Trophoblast cell (in vitro differentiated cells and primary cell): Measurements from ENCODE around the gene TRPM5.
A peak's percentile ranks its signal among the peaks of the same experiment; 100 is the strongest.

Source experiments
- DNase-seq, 2 donors: peaks; one replicate each; pipeline ENCODE4 v3.0.0-alpha.2; 2016
- H2AFZ ChIP-seq: 2 replicates; pipeline ENCODE4 v1.6.1; 2013; ENCODE audit warnings: low read length, moderate library complexity, mild to moderate bottlenecking; ENCODE audit not compliant: insufficient read depth, poor library complexity
- H2AK5ac ChIP-seq: 2 replicates; pipeline ENCODE4 v1.6.1; 2013; ENCODE audit warnings: mild to moderate bottlenecking, low read length
- H2BK120ac ChIP-seq: 2 replicates; pipeline ENCODE4 v1.6.1; 2013; ENCODE audit warnings: low read length, mild to moderate bottlenecking, moderate library complexity; ENCODE audit not compliant: insufficient read depth, poor library complexity
- H2BK12ac ChIP-seq: 2 replicates; pipeline ENCODE4 v1.6.1; 2013; ENCODE audit warnings: mild to moderate bottlenecking, low read length, moderate library complexity
- H2BK5ac ChIP-seq: 2 replicates; pipeline ENCODE4 v1.6.1; 2013; ENCODE audit warnings: low read length, low read depth, moderate library complexity, mild to moderate bottlenecking; ENCODE audit not compliant: poor library complexity
- H3K14ac ChIP-seq: 2 replicates; pipeline ENCODE4 v1.6.1; 2013; ENCODE audit warnings: mild to moderate bottlenecking, low read length
- H3K18ac ChIP-seq: 2 replicates; pipeline ENCODE4 v1.6.1; 2013; ENCODE audit warnings: mild to moderate bottlenecking, low read length
- H3K23ac ChIP-seq: 2 replicates; pipeline ENCODE4 v1.6.1; 2013; ENCODE audit warnings: low read length
- H3K27ac ChIP-seq: 2 replicates; pipeline ENCODE4 v1.5.1; 2013; ENCODE audit warnings: low read depth, mild to moderate bottlenecking, inconsistent platforms, low read length, moderate library complexity
- H3K27me3 ChIP-seq: 2 replicates; pipeline ENCODE4 v1.6.1; 2013; ENCODE audit warnings: inconsistent platforms, mild to moderate bottlenecking, low read length, moderate library complexity; ENCODE audit not compliant: insufficient read depth
- H3K36me3 ChIP-seq, 2 experiments: 1 replicate in 1 of 2; 2 replicates in 1 of 2; pipeline ENCODE4 v1.6.1; 2013; ENCODE audit warnings: low read length in 2 of 2, mild to moderate bottlenecking in 2 of 2, moderate library complexity in 1 of 2; ENCODE audit not compliant: insufficient read depth in 2 of 2, control insufficient read depth in 1 of 2
- H3K4ac ChIP-seq: 2 replicates; pipeline ENCODE4 v1.6.1; 2013; ENCODE audit warnings: low read depth, mild to moderate bottlenecking, low read length, moderate library complexity
- H3K4me1 ChIP-seq, 2 experiments: 1 replicate in 1 of 2; 2 replicates in 1 of 2; pipeline ENCODE4 v1.6.1; 2013; ENCODE audit warnings: low read length in 2 of 2, mild to moderate bottlenecking in 2 of 2, moderate library complexity in 1 of 2; ENCODE audit not compliant: insufficient read depth in 2 of 2, control insufficient read depth in 1 of 2
- H3K4me2 ChIP-seq: 2 replicates; pipeline ENCODE4 v1.6.1; 2013; ENCODE audit warnings: inconsistent platforms, mild to moderate bottlenecking, low read length, moderate library complexity
- H3K4me3 ChIP-seq: 2 replicates; pipeline ENCODE4 v1.5.1; 2013; ENCODE audit warnings: mild to moderate bottlenecking, low read depth, low read length, inconsistent platforms
- H3K79me1 ChIP-seq: one replicate; pipeline ENCODE4 v1.6.1; 2013; ENCODE audit warnings: low read length
- H3K79me2 ChIP-seq: 2 replicates; pipeline ENCODE4 v1.6.1; 2013; ENCODE audit warnings: low read length, mild to moderate bottlenecking; ENCODE audit not compliant: control insufficient read depth, insufficient read depth, poor library complexity
- H3K9ac ChIP-seq: 2 replicates; pipeline ENCODE4 v1.6.1; 2013; ENCODE audit warnings: mild to moderate bottlenecking, low read length
- H3K9me3 ChIP-seq: 2 replicates; pipeline ENCODE4 v1.6.1; 2013; ENCODE audit warnings: low read depth, mild to moderate bottlenecking, control low read depth, inconsistent platforms, low read length; ENCODE audit not compliant: insufficient read depth
- H4K12ac ChIP-seq: 2 replicates; pipeline ENCODE4 v1.6.1; 2013; ENCODE audit warnings: low read depth, mild to moderate bottlenecking, low read length, moderate library complexity
- H4K8ac ChIP-seq: 2 replicates; pipeline ENCODE4 v1.6.1; 2013; ENCODE audit warnings: low read depth, mild to moderate bottlenecking, low read length, moderate library complexity
- H4K91ac ChIP-seq: one replicate; pipeline ENCODE4 v1.6.1; 2013; ENCODE audit warnings: low read depth, mild to moderate bottlenecking, low read length, moderate library complexity
- WGBS: extraction: QIAGEN DNeasy Blood & Tissue Kit; methylation state at CpG from one replicate; pipeline ENCODE4 v1.1.7; 2013; ENCODE audit warnings: missing lambda C conversion rate; ENCODE audit not compliant: insufficient read length, insufficient coverage; ENCODE audit errors: extremely low coverage; 5-methylcytosine and 5-hydroxymethylcytosine counted together

The TRPM5 gene

DNA sequence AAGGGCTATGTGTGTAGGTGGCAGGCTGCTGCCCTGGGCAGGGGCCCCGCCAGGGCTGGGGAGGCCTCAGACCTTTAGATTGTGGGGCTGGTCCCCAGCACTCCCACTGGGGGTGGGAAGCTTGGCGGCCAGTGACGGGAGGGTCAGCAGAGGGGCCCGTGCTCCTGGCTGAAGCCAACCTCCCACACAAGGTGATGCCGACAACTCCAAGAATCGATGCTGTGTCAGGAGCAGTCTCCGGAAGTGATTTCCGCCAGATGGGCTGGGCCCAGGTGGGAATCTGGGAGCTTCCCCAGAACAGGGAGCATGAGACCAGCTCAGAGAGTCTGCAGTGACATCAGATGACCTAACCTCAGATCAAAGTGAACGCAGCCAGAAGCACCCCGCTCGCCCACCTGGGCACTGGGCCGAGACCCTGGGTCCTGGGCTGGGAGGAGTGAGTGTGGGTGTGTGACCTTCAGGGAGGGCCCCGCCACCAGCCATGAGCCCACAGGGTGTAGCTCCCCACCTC lies 7.7 kb downstream of the TRPM5 start:
- Histone ChIP-seq H3K14ac (no peak overlapping the region), H4K12ac (no peak overlapping the region), H2AK5ac (no peak overlapping the region), H3K79me1 (no peaks in the 10 kb centered on the region), H3K4me2 (no peak overlapping the region), H3K4ac (no peak overlapping the region), H3K36me3 (no peaks in the 10 kb centered on the region), H3K27ac (no peak overlapping the region), H3K23ac (no peak overlapping the region), H3K18ac (no peak overlapping the region), H2BK5ac (no peak overlapping the region), H2BK120ac (no peak overlapping the region), H4K91ac (no peak overlapping the region), H3K9me3 (peaks cover 17% of the 10 kb centered on the region), H3K9ac (no peak overlapping the region), H2BK12ac (no peak overlapping the region), H4K8ac (no peak overlapping the region), H3K79me2 (no peaks in the 10 kb centered on the region), H2AFZ (no peak overlapping the region), H3K4me1 (no peaks in the 10 kb centered on the region), H3K4me3 (no peak overlapping the region), H3K27me3 (no peaks in the 10 kb centered on the region)
- WGBS = no CpG with 5 or more reads among the region's 13 CpGs
- DNase-seq = no peak

DNA sequence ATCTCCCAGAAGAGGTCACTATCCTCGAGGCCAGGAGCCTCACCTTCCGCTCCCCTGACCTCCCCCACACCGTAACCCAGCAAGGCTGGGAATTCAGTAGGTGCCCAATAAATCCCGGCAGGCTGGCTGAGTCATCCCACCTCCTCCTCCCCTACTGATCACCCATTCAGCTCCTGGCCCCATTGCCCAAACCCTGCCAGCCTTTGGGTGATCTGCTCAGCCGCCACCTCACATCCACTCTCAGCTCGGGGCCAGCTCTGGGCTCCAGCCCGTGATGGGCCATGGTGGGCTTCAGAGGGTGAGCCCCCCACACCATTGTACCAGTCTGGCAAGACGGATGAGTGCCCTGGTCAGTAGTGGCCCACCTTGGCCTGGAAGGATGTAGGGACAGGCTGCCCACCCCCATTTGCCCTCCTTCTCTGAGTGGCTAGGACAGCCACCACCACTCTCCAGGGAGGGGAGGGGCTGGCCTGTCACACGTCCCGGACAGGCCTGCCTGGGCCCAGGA lies 8.2 kb downstream of the TRPM5 start:
- WGBS = no CpG with 5 or more reads among the region's 10 CpGs
- Histone ChIP-seq H3K79me2 (no peaks in the 10 kb centered on the region), H3K27ac (no peak overlapping the region), H3K23ac (no peak overlapping the region), H3K36me3 (no peaks in the 10 kb centered on the region), H2BK120ac (no peak overlapping the region), H3K18ac (no peak overlapping the region), H4K12ac (no peak overlapping the region), H4K8ac (no peak overlapping the region), H3K14ac (no peak overlapping the region), H3K4ac (no peak overlapping the region), H2AFZ (no peak overlapping the region), H3K79me1 (no peaks in the 10 kb centered on the region), H3K4me1 (no peaks in the 10 kb centered on the region), H3K27me3 (no peaks in the 10 kb centered on the region), H3K4me2 (no peak overlapping the region), H2BK5ac (no peak overlapping the region), H3K4me3 (no peak overlapping the region), H2BK12ac (no peak overlapping the region), H4K91ac (no peak overlapping the region), H3K9ac (no peak overlapping the region), H3K9me3 (peaks cover 17% of the 10 kb centered on the region), H2AK5ac (no peak overlapping the region)
- no peak for DNase-seq

DNA sequence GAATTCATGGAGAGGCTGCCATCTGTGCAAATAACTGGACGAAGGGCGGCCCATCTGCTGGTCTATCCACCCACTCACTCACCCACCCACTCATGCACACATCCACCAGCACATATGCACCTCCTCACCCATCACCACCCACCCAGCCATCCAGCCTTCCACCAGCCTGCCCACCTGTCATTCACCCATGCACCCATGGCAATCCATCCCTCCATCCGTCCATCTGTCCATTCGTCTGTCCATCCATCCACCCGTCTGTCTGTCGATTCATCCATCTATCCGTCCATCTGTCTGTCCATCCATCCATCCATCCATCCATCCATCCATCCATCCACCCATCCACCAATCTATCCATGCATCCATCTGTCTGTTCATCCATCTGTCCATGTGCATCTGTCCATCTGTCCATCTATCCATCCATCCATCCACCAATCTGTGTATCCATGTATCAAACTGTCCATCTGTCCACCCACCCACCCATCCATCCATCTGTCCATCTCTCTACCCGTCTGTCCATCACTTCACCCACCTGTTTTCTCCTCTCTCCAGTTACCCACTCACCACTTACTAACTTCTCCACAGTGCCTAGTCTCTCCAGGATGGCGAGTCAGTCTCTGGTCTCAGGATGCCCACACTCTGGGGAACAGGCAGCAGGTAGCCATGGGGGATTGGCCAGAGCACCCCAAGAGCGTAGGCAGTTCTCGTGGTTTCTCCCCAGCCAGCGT lies 8.9 kb downstream of the TRPM5 start:
- Histone ChIP-seq H4K12ac (no peak overlapping the region), H2BK120ac (no peak overlapping the region), H3K27me3 (no peaks in the 10 kb centered on the region), H3K4ac (no peak overlapping the region), H3K9ac (no peak overlapping the region), H2AFZ (no peak overlapping the region), H2AK5ac (no peak overlapping the region), H3K14ac (no peak overlapping the region), H3K27ac (no peak overlapping the region), H3K79me2 (no peaks in the 10 kb centered on the region), H3K23ac (no peak overlapping the region), H3K18ac (no peak overlapping the region), H3K9me3 (peaks cover 21% of the 10 kb centered on the region), H4K91ac (no peak overlapping the region), H3K36me3 (no peaks in the 10 kb centered on the region), H3K4me3 (no peak overlapping the region), H3K4me2 (no peak overlapping the region), H2BK12ac (no peak overlapping the region), H3K79me1 (no peaks in the 10 kb centered on the region), H3K4me1 (no peaks in the 10 kb centered on the region), H2BK5ac (no peak overlapping the region), H4K8ac (no peak overlapping the region)
- DNase-seq = no peak
- WGBS = no CpG with 5 or more reads among the region's 12 CpGs

DNA sequence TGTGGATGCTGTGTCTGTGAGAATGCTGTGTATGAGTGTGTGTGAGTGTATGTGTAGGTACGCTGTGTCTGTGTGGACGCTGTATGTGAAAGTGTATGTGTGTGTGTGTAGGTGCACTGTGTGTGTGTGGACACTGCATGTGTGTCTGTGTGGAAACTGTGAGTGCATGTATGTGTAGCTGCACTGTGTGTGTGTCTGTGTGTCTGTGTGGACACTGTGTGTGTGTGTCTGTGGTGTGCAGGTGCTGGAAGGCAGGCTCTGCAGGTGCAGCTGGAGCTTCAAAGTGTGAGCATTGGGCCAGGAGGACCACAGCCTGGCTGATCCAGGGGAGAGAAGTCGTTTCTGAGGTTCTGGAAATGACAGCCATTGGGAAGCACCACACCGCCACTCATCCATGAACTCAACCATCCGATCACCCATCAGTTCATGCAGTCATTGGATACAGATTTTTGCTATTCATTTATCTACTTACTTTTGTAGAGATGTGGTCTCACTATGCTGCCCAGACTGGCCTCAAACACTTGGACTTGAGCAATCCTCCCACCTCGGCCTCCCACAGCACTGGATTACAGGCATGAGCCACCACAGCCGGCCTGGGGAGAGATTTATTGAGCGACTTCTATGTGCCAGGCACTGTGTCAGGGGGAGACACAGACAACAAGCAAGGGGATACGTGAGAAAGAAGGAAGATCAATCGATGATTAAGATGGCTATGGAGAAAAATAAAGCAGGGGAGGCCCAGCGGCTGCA lies 9.6 kb downstream of the TRPM5 start:
- Histone ChIP-seq H3K4ac (no peak overlapping the region), H3K23ac (peak overlapping the region; percentile 1), H2AK5ac (no peak overlapping the region), H2AFZ (no peak overlapping the region), H3K27me3 (no peaks in the 10 kb centered on the region), H2BK120ac (no peak overlapping the region), H3K9ac (peak overlapping the region; percentile 24), H2BK5ac (no peak overlapping the region), H4K12ac (no peak overlapping the region), H3K79me1 (no peaks in the 10 kb centered on the region), H2BK12ac (no peak overlapping the region), H3K4me2 (no peak overlapping the region), H3K36me3 (no peaks in the 10 kb centered on the region), H3K79me2 (no peaks in the 10 kb centered on the region), H4K91ac (no peak overlapping the region), H3K9me3 (peaks cover 23% of the 10 kb centered on the region), H3K18ac (no peak overlapping the region), H4K8ac (no peak overlapping the region), H3K14ac (no peak overlapping the region), H3K4me3 (peak overlapping the region; percentile 57), H3K27ac (no peak overlapping the region), H3K4me1 (no peaks in the 10 kb centered on the region)
- DNase-seq = no peak
- no CpG with 5 or more reads among the region's 11 CpGs for WGBS
